ENCODE results near the gene JPH4. TPM values are rescaled to one million over a fixed set of nuclear protein-coding genes. Genes with fewer than 3 reads are reported as not detected.

JPH4 gene
- total RNA-seq, 1 experiment from 2014 or later = 50.1 TPM

GRCh38 chr14:23623962-23624361 lies 45.4 kb upstream of the JPH4 start:
- no peak for ATAC-seq
- H3K27ac Mint-ChIP-seq = no peak overlapping the region

GRCh38 chr14:23622990-23623389 lies 44.4 kb upstream of the JPH4 start:
- ATAC-seq (no peak), DNase-seq (ENCODE audit: low spot score) (no peak)
- CTCF ChIA-PET = interaction anchor here (1.3 kb wide), 1 partner anchor 10 kb away, joined by 3 read pairs; no protein-coding TSS in a partner anchor
- TF ChIP-seq SP1 (CRISPR knock-in tag; conservative IDR thresholded peaks at IDR 0.05) = no peak
- no peak for TF ChIP-seq IRF2 (CRISPR knock-in tag; IDR thresholded peaks at IDR 0.05; ENCODE audit: borderline replicate concordance, low read depth)
- no peak for TF ChIP-seq PRRX2 (CRISPR knock-in tag; IDR thresholded peaks at IDR 0.05)
- TF ChIP-seq ZNF121 (CRISPR knock-in tag; IDR thresholded peaks at IDR 0.05) = no peak
- peaks cover 26% of the 10 kb centered on the region for H3K36me3 Mint-ChIP-seq
- H3K27me3 Mint-ChIP-seq (ENCODE audit: low read depth) = peaks cover 47% of the 10 kb centered on the region
- no peaks in the 10 kb centered on the region for H3K4me1 Mint-ChIP-seq
- no peak overlapping the region for H3K4me3 Mint-ChIP-seq
- POLR2A ChIA-PET = no interaction called here
- H3K9me3 Mint-ChIP-seq = peaks cover 82% of the 10 kb centered on the region
- H3K27ac Mint-ChIP-seq = no peak overlapping the region

More at GRCh38 chr14:23623962-23624361, 45.4 kb upstream of the JPH4 start:
- Mint-ChIP-seq H3K4me1 (no peaks in the 10 kb centered on the region), H3K4me3 (no peak overlapping the region), H3K36me3 (peaks cover 26% of the 10 kb centered on the region), H3K9me3 (peaks cover 83% of the 10 kb centered on the region), H3K27me3 (ENCODE audit: low read depth) (peaks cover 44% of the 10 kb centered on the region)
- DNase-seq (ENCODE audit: low spot score) = no peak
- CTCF ChIA-PET = no interaction called here
- TF ChIP-seq GABPB1 (CRISPR knock-in tag; IDR thresholded peaks at IDR 0.05) = no peak
- POLR2A ChIA-PET = no interaction called here

- ATAC-seq = no peak
- peaks cover 24% of the 10 kb centered on the region for H3K36me3 Mint-ChIP-seq
- CTCF ChIA-PET = interaction anchor here (0.8 to 1.3 kb wide), 2 partner anchors 10 to 11 kb away, joined by 3 to 6 read pairs; no protein-coding TSS in a partner anchor
Observed at GRCh38 chr14:23621932-23622730, 43.5 kb upstream of the JPH4 start.

More at GRCh38 chr14:23621932-23622730, 43.5 kb upstream of the JPH4 start:
- no peak overlapping the region for H3K27ac Mint-ChIP-seq
- DNase-seq (ENCODE audit: low spot score) = no peak
- peaks cover 73% of the 10 kb centered on the region for H3K9me3 Mint-ChIP-seq
- POLR2A ChIA-PET = no interaction called here
- no peak overlapping the region for H3K4me3 Mint-ChIP-seq
- no peaks in the 10 kb centered on the region for H3K4me1 Mint-ChIP-seq
- peaks cover 46% of the 10 kb centered on the region for H3K27me3 Mint-ChIP-seq (ENCODE audit: low read depth)
- no peak for TF ChIP-seq E2F4 (CRISPR knock-in tag; IDR thresholded peaks at IDR 0.05; ENCODE audit: borderline replicate concordance, low read depth)
- no peak for TF ChIP-seq SP1 (CRISPR knock-in tag; conservative IDR thresholded peaks at IDR 0.05)
- TF ChIP-seq MAX (CRISPR knock-in tag; IDR thresholded peaks at IDR 0.05) = no peak
- TF ChIP-seq ZNF263 (CRISPR knock-in tag; IDR thresholded peaks at IDR 0.05; ENCODE audit: low read depth) = no peak
- TF ChIP-seq HMGXB4 (CRISPR knock-in tag; IDR thresholded peaks at IDR 0.05) = no peak
- TF ChIP-seq E2F1 (CRISPR knock-in tag; IDR thresholded peaks at IDR 0.05) = no peak
- no peak for TF ChIP-seq FOXP4 (CRISPR knock-in tag; IDR thresholded peaks at IDR 0.05)
- TF ChIP-seq RELA (CRISPR knock-in tag; IDR thresholded peaks at IDR 0.05; ENCODE audit: borderline replicate concordance) = no peak
- TF ChIP-seq ATF3 (CRISPR knock-in tag; conservative IDR thresholded peaks at IDR 0.05) = no peak
- no peak for TF ChIP-seq ZSCAN18 (CRISPR knock-in tag; IDR thresholded peaks at IDR 0.05)

All from WTC11 (cell line).